Measurements from ENCODE around the gene PEA15. TPM values are rescaled to one million over a fixed set of nuclear protein-coding genes. Genes with fewer than 3 reads are reported as not detected.

Gene PEA15, protein sequence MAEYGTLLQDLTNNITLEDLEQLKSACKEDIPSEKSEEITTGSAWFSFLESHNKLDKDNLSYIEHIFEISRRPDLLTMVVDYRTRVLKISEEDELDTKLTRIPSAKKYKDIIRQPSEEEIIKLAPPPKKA
- total RNA-seq, result 100 to 1,000 TPM in 2 of 4 donors, 10 to 100 TPM in 2; 51.2 to 232 (median 95.8) TPM
- polyA plus RNA-seq, result 100 to 1,000 TPM in 1 of 3 donors, 10 to 100 TPM in 2; 83.4 to 111 (median 95.9) TPM
- long read RNA-seq, donor 1, transcript PEA15-201 (4 exons, 2,471 nt), result major isoform, 21 of 35 reads
- long read RNA-seq, donor 1, partial matches to known transcripts, result 1 of 35 reads
- long read RNA-seq, donor 1, other reads (novel, unspliced or antisense), result 12 of 35 reads
- long read RNA-seq, donor 2, transcript PEA15-201 (4 exons, 2,471 nt), result major isoform, 22 of 34 reads
- long read RNA-seq, donor 2, partial matches to known transcripts, result 10 of 34 reads
- long read RNA-seq, donor 2, other reads (novel, unspliced or antisense), result 2 of 34 reads

GRCh38 chr1:160205242-160206035, at the start of gene PEA15:
PEA15 (plus strand) TSS chr1:160205384; CDS start chr1:160211545, 6,161 bp downstream.
- ATAC-seq, result peak; percentile 72 to 86 (median 81)

GRCh38 chr1:160156361-160156760, 48.8 kb upstream of the PEA15 start:
- Histone ChIP-seq H3K36me3 (ENCODE audit: insufficient read depth in 1 of 2, low read depth in 1 of 2) (no peaks in the 10 kb centered on the region), H3K27ac (no peak overlapping the region), H3K4me1 (no peaks in the 10 kb centered on the region), H3K9me3 (no peaks in the 10 kb centered on the region), H3K27me3 (ENCODE audit: insufficient read depth in 3 of 3, low read length in 2 of 3) (no peaks in the 10 kb centered on the region), H3K4me3 (no peak overlapping the region)
- DNase-seq (no peak), ATAC-seq (no peak)
- intact Hi-C loops (cut with DNase I), result loop anchor here in 1 of 2 donors (5.0 kb wide), 1 partner anchor 54 kb away; no protein-coding TSS in a partner anchor
- TF ChIP-seq, protein P1, sequence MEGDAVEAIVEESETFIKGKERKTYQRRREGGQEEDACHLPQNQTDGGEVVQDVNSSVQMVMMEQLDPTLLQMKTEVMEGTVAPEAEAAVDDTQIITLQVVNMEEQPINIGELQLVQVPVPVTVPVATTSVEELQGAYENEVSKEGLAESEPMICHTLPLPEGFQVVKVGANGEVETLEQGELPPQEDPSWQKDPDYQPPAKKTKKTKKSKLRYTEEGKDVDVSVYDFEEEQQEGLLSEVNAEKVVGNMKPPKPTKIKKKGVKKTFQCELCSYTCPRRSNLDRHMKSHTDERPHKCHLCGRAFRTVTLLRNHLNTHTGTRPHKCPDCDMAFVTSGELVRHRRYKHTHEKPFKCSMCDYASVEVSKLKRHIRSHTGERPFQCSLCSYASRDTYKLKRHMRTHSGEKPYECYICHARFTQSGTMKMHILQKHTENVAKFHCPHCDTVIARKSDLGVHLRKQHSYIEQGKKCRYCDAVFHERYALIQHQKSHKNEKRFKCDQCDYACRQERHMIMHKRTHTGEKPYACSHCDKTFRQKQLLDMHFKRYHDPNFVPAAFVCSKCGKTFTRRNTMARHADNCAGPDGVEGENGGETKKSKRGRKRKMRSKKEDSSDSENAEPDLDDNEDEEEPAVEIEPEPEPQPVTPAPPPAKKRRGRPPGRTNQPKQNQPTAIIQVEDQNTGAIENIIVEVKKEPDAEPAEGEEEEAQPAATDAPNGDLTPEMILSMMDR (IDR thresholded peaks at IDR 0.05), result no peak
- WGBS, 3 donors, result 53 to 66% (median 54%) methylated on average over 5 of the region's 5 CpGs

More at GRCh38 chr1:160205242-160206035, at the start of gene PEA15:
- H3K4me3 ChIP-seq, result peak within 1 kb of the TSS; percentile 95
- WGBS, 3 donors, result 1 to 2% (median 2%) methylated on average over 47 to 76 of the region's 76 CpGs
- peaks cover 0 to 44% of the 10 kb centered on the region in 2 donors for H3K36me3 ChIP-seq (ENCODE audit: insufficient read depth in 1 of 2, low read depth in 1 of 2)
- no peaks in the 10 kb centered on the region for H3K9me3 ChIP-seq
- H3K27ac ChIP-seq, result peak within 1 kb of the TSS; percentile 92
- TF ChIP-seq, protein P1 (IDR thresholded peaks at IDR 0.05), result no peak
- peaks cover 44% of the 10 kb centered on the region for H3K4me1 ChIP-seq
- peak; percentile 84 for DNase-seq
- intact Hi-C loops (cut with DNase I), result loop anchor here in 1 of 2 donors (5.0 kb wide), 1 partner anchor 108 kb away; the partner anchor contains the start of gene IGSF8
- no peaks in the 10 kb centered on the region for H3K27me3 ChIP-seq (ENCODE audit: insufficient read depth in 3 of 3, low read length in 2 of 3)

- intact Hi-C loops (cut with DNase I), result loop anchor here in 1 of 2 donors (5.0 kb wide), 1 partner anchor 55 kb away; no protein-coding TSS in a partner anchor
- H3K4me1 ChIP-seq, result no peaks in the 10 kb centered on the region
- no peak for ATAC-seq
- TF ChIP-seq, protein P1 (IDR thresholded peaks at IDR 0.05), result no peak
- H3K4me3 ChIP-seq, result no peak overlapping the region
- 75 to 95% (median 79%) methylated on average over 4 of the region's 4 CpGs for WGBS, 3 donors
- H3K9me3 ChIP-seq, result no peaks in the 10 kb centered on the region
- no peaks in the 10 kb centered on the region for H3K36me3 ChIP-seq (ENCODE audit: insufficient read depth in 1 of 2, low read depth in 1 of 2)
- no peak overlapping the region for H3K27ac ChIP-seq
- DNase-seq, result no peak
- no peaks in the 10 kb centered on the region for H3K27me3 ChIP-seq (ENCODE audit: insufficient read depth in 3 of 3, low read length in 2 of 3)
These were observed 48.0 kb upstream of the PEA15 start for GRCh38 chr1:160157174-160157573.

DNA sequence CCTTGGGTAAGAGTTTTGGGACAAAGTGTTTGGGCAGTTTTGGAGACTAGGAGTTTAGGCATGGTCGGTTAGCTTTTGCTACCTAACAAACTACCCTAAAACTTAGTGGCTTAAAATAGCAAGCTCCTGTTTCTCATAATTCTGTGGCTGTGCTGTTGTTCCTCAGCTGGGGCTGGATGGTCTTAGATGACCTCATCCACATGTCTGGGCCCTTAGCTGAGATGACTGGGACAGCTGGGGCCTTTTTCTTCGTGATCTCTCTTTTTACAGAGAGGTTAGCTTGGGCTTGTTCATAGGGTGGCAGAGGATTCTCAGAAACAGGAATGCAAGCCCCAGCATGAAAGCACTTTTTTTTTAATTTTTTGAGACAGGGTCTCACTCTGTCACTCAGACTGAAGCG, 47.2 kb upstream of the PEA15 start:
- DNase-seq, result no peak
- 63 to 77% (median 75%) methylated on average over 3 of the region's 3 CpGs for WGBS, 3 donors
- TF ChIP-seq, protein P1 (IDR thresholded peaks at IDR 0.05), result no peak
- no peaks in the 10 kb centered on the region for H3K36me3 ChIP-seq (ENCODE audit: insufficient read depth in 1 of 2, low read depth in 1 of 2)
- H3K9me3 ChIP-seq, result no peaks in the 10 kb centered on the region
- no peaks in the 10 kb centered on the region for H3K27me3 ChIP-seq (ENCODE audit: insufficient read depth in 3 of 3, low read length in 2 of 3)
- intact Hi-C loops (cut with DNase I), result loop anchor here in 1 of 2 donors (5.0 kb wide), 1 partner anchor 56 kb away; no protein-coding TSS in a partner anchor
- H3K27ac ChIP-seq, result no peak overlapping the region
- H3K4me3 ChIP-seq, result no peak overlapping the region
- ATAC-seq, result no peak
- H3K4me1 ChIP-seq, result no peaks in the 10 kb centered on the region
